Bronchial epithelial cell (primary cell): ENCODE measurements around the gene PCK1. TPM values are rescaled to one million over a fixed set of nuclear protein-coding genes. Genes with fewer than 3 reads are reported as not detected.

Experiments used
- DNase-seq: peaks from one replicate; pipeline ENCODE4 v3.0.0-alpha.2; 2010; ENCODE audit warnings: low read depth
- FAIRE-seq: peaks from 2 replicates; lab custom pipeline; 2011; peaks lifted over from hg19 to GRCh38; lab: Jason Lieb, UNC
- H3K27me3 ChIP-seq: 2 replicates; pipeline ENCODE4 v1.5.1; 2011; ENCODE audit warnings: low read length; ENCODE audit not compliant: control insufficient read depth, insufficient read depth
- H3K36me3 ChIP-seq: 2 replicates; pipeline ENCODE4 v1.5.1; 2011; ENCODE audit warnings: low read length; ENCODE audit not compliant: control insufficient read depth, insufficient read depth
- H3K4me3 ChIP-seq: 2 replicates; pipeline ENCODE4 v1.5.1; 2011; ENCODE audit warnings: mild to moderate bottlenecking, low read depth, low read length, control low read depth
- CTCF ChIP-seq: IDR thresholded peaks from 2 replicates; pipeline ENCODE4 v1.5.1; 2011; ENCODE audit warnings: mild to moderate bottlenecking, moderate library complexity, low read length, control low read depth, inconsistent platforms; ENCODE audit not compliant: insufficient read depth, severe bottlenecking
- total RNA-seq: library from RNA; depleted of rRNA; stranded (reverse); fragments of >200 nt; gene quantifications from 2 replicates; pipeline ENCODE4 v1.2.1, GENCODE V29; 2014

PCK1 gene
- total RNA-seq, 1 donor from 2014 or later = not detected

DNA sequence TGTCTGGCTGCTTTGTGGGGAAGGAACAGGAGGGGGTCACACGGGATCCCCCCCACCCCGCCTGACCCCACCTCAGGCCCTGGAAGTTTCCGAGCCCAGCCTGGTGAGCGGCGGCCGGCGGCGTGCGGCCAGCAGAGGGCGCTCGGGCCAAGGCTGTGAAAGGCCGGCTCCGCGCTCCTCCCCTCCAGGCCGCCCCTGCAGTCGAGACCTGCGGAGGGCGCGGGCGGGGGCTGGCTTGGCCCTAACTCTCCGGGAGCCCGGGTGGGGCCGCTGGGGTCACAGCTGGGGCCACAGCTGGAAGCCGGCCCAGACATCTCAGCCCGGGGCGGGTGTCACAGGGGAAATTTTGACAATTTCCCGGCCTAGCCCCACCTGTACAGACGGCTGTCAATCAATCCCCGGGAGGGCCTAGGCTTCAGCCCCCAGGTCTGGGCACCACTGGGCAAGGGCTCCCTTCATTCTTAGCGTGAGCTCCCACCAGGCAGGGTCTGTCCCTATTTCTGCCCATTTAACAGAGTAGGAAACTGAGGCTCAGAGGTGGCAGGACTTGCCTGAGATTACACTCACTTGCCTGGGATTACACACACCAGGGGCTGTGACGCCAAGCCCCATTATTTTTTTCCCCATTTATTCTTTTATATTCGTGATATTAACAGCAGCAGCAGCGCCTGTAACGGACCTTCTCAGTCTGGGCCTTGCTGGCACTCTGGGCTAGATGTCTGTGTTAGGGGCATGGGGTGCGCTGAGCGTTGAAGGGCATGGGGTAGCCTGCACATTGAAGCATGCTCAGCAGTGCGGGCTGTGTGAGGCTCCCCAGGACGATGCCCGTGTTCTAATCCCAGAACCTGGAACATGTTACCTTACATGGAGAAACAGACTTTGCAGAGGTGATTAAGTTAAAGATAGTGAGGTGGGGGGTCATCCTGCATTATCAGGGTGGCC is 36.4 kb downstream of the PCK1 start:
- no peaks in the 10 kb centered on the region for H3K36me3 ChIP-seq
- no peak overlapping the region for H3K4me3 ChIP-seq
- peak; percentile 83 for TF ChIP-seq CTCF
- peaks cover 2% of the 10 kb centered on the region for H3K27me3 ChIP-seq
- DNase-seq = no peak
- no peak for FAIRE-seq

GRCh38 chr20:57598060-57598459 is 37.1 kb downstream of the PCK1 start:
- no peak for TF ChIP-seq CTCF
- DNase-seq (no peak), FAIRE-seq (no peak)
- no peaks in the 10 kb centered on the region for H3K36me3 ChIP-seq
- no peak overlapping the region for H3K4me3 ChIP-seq
- peaks cover 4% of the 10 kb centered on the region for H3K27me3 ChIP-seq

- FAIRE-seq (no peak), DNase-seq (no peak)
- H3K27me3 ChIP-seq = peaks cover 4% of the 10 kb centered on the region
These were observed 37.6 kb downstream of the PCK1 start for GRCh38 chr20:57598491-57598890.

DNA sequence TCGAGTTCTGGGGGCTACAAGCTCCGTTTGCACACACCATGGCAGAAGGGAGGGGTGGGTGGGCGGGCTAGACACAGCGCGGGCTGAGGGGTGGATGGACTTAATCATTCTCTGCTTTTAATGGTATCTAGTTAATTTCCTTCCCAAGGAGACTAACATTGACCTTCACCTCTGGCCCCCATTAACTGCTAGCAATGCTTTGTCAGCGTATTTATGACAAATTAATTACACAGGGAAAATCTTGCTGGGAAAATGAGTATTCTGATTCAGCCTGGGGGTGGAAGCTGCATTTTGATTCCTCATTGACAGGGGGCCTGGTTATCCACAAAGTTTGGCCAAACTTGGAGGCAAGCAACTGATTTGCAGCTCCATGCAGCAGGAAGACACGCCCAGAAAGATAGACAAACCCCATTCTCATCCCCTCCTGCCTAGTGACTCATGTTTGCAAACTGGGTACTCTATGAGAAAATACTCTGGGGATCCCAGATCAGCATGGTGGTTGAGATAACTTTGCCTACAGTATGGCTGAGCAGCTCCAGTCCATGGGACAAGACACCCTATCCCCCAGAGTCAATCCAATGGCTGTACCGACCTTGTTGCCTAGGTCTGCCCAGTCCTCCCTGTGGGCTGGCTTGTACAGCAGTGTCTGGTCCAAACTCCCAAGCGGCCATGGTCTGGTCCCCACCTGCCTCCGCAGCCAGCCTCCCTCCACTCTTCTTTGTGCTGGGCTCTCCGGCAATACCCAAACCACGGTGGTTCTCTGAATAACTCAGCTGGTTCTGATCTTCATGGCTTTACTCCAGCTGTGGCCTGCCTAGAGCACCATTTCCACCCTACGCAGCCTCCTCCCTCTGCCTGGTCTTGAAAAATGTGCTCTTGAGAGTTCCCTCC is 39.7 kb downstream of the PCK1 start:
- Histone ChIP-seq H3K27me3 (peaks cover 4% of the 10 kb centered on the region), H3K4me3 (no peak overlapping the region), H3K36me3 (no peaks in the 10 kb centered on the region)
- DNase-seq (no peak), FAIRE-seq (no peak)
- TF ChIP-seq CTCF = no peak

More at GRCh38 chr20:57598491-57598890, 37.6 kb downstream of the PCK1 start:
- TF ChIP-seq CTCF = no peak
- Histone ChIP-seq H3K4me3 (no peak overlapping the region), H3K36me3 (no peaks in the 10 kb centered on the region)

GRCh38 chr20:57601211-57601570 is 40.3 kb downstream of the PCK1 start:
- Histone ChIP-seq H3K36me3 (no peaks in the 10 kb centered on the region), H3K4me3 (no peak overlapping the region), H3K27me3 (peaks cover 4% of the 10 kb centered on the region)
- FAIRE-seq (no peak), DNase-seq (no peak)
- no peak for TF ChIP-seq CTCF
